DND-41 (cell line): ENCODE results near the gene ATP23.

ENCODE experiments used
- ATAC-seq: fragments of 200-7000 bp; cut with Tn5 transposase; 3 replicates; pipeline ENCODE4 v1.9.1; 2021; ENCODE audit warnings: low read depth; ENCODE audit not compliant: insufficient read depth
- DNase-seq: peaks from one replicate; pipeline ENCODE4 v3.0.0-alpha.2; 2020
- H2AFZ ChIP-seq: 2 replicates; pipeline ENCODE4 v1.6.0; 2012; ENCODE audit warnings: low read depth, low read length
- H3K27ac ChIP-seq: 2 replicates; pipeline ENCODE4 v1.5.1; 2012; ENCODE audit warnings: low read length, inconsistent platforms
- H3K27me3 ChIP-seq: fragments of 200-600 bp; sonication (generic); 2 replicates; pipeline ENCODE4 v1.6.0; 2012; ENCODE audit warnings: low read length, mild to moderate bottlenecking, inconsistent platforms; ENCODE audit not compliant: insufficient read depth, poor library complexity
- H3K36me3 ChIP-seq: 2 replicates; pipeline ENCODE4 v1.5.1; 2012; ENCODE audit warnings: low read length, inconsistent platforms; ENCODE audit not compliant: insufficient read depth
- H3K4me1 ChIP-seq: 2 replicates; pipeline ENCODE4 v1.5.1; 2012; ENCODE audit warnings: mild to moderate bottlenecking, low read length; ENCODE audit not compliant: insufficient read depth
- H3K4me2 ChIP-seq: 2 replicates; pipeline ENCODE4 v1.6.0; 2012; ENCODE audit warnings: mild to moderate bottlenecking, moderate library complexity, low read length, inconsistent platforms; ENCODE audit not compliant: insufficient read depth
- H3K4me3 ChIP-seq, 2 experiments: fragments of 200-600 bp in 1 of 2; shearing (Covaris generic) in 1 of 2; 2 replicates each; pipeline ENCODE4 v1.5.1; 2012 to 2016; ENCODE audit warnings: inconsistent platforms in 2 of 2, low read length in 2 of 2, mild to moderate bottlenecking in 2 of 2, low read depth in 1 of 2, moderate library complexity in 1 of 2
- H3K79me2 ChIP-seq: 2 replicates; pipeline ENCODE4 v1.6.0; 2012; ENCODE audit warnings: low read length, inconsistent platforms; ENCODE audit not compliant: insufficient read depth
- H3K9ac ChIP-seq: 2 replicates; pipeline ENCODE4 v1.6.0; 2012; ENCODE audit warnings: low read depth, mild to moderate bottlenecking, inconsistent platforms, low read length, moderate library complexity
- H3K9me3 ChIP-seq: 2 replicates; pipeline ENCODE4 v1.5.1; 2012; ENCODE audit warnings: low read length, moderate library complexity, mild to moderate bottlenecking, inconsistent platforms; ENCODE audit not compliant: insufficient read depth, severe bottlenecking
- H4K20me1 ChIP-seq: 2 replicates; pipeline ENCODE4 v1.6.0; 2012; ENCODE audit warnings: low read length; ENCODE audit not compliant: insufficient read depth
- EZH2 ChIP-seq: IDR thresholded peaks from 3 replicates; pipeline ENCODE4 v1.6.1; 2012; ENCODE audit warnings: borderline replicate concordance, low read depth, mild to moderate bottlenecking, moderate library complexity, low read length, inconsistent platforms; ENCODE audit not compliant: severe bottlenecking
- TF ChIP-seq, protein P1 (sequence below): IDR thresholded peaks from 2 replicates; pipeline ENCODE4 v1.5.1; 2012; ENCODE audit warnings: borderline replicate concordance, low read length, moderate library complexity, mild to moderate bottlenecking; ENCODE audit not compliant: poor library complexity, severe bottlenecking; ENCODE audit errors: extremely low read depth

The ATP23 gene, protein sequence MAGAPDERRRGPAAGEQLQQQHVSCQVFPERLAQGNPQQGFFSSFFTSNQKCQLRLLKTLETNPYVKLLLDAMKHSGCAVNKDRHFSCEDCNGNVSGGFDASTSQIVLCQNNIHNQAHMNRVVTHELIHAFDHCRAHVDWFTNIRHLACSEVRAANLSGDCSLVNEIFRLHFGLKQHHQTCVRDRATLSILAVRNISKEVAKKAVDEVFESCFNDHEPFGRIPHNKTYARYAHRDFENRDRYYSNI

DNA sequence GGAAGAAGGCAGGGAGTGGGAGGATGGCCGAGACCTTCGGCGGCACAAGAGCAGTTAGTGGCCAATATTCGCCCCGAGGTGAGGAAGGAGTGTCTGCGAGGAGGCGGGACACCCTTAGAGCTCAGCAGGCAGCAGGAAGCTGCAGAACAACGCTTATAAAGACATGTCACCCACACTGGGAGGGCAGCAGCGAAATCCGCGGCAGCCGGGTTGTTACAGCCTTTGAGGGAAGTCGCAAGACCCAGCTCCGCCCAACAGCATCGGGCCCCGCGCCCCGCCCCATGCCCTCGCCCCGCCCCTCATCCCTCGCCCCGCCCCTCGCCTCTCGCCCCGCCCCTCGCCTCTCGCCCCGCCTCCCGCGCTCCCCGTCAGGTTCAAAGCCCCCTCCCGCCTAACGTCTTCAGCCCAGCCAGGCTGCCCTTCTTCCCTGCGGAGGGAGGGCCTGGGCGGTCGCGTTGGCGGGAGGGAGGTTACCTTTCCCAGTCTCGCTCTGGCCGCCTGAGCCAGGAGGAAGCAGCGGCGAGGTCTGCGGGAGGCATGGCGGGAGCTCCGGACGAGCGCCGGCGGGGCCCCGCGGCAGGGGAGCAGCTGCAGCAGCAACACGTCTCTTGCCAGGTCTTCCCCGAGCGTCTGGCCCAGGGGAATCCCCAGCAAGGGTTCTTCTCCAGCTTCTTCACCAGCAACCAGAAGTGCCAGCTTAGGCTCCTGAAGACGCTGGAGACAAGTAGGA, at the start of gene ATP23:
TSS of gene ATP23 (plus strand) at position 403 of the 730 bp plus-strand sequence. CDS start at position 538, 135 bp downstream.
- Histone ChIP-seq H2AFZ (peak within 1 kb of the TSS; percentile 84), H4K20me1 (no peaks in the 10 kb centered on the region), H3K4me2 (peak within 1 kb of the TSS; percentile 96), H3K27me3 (no peaks in the 10 kb centered on the region), H3K4me1 (peaks cover 54% of the 10 kb centered on the region), H3K27ac (peak within 1 kb of the TSS; percentile 98), H3K9me3 (no peaks in the 10 kb centered on the region), H3K79me2 (peaks cover 18% of the 10 kb centered on the region), H3K9ac (peak within 1 kb of the TSS; percentile 71), H3K4me3 (peak within 1 kb of the TSS; percentile 65 to 88; a peak in 3 of 4 replicates), H3K36me3 (peaks cover 2% of the 10 kb centered on the region; the same call in 1 of the 2 replicates)
- no peak for TF ChIP-seq EZH2
- TF ChIP-seq, protein P1, sequence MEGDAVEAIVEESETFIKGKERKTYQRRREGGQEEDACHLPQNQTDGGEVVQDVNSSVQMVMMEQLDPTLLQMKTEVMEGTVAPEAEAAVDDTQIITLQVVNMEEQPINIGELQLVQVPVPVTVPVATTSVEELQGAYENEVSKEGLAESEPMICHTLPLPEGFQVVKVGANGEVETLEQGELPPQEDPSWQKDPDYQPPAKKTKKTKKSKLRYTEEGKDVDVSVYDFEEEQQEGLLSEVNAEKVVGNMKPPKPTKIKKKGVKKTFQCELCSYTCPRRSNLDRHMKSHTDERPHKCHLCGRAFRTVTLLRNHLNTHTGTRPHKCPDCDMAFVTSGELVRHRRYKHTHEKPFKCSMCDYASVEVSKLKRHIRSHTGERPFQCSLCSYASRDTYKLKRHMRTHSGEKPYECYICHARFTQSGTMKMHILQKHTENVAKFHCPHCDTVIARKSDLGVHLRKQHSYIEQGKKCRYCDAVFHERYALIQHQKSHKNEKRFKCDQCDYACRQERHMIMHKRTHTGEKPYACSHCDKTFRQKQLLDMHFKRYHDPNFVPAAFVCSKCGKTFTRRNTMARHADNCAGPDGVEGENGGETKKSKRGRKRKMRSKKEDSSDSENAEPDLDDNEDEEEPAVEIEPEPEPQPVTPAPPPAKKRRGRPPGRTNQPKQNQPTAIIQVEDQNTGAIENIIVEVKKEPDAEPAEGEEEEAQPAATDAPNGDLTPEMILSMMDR = no peak
- ATAC-seq (peak; percentile 90), DNase-seq (peak; percentile 92)

DNA sequence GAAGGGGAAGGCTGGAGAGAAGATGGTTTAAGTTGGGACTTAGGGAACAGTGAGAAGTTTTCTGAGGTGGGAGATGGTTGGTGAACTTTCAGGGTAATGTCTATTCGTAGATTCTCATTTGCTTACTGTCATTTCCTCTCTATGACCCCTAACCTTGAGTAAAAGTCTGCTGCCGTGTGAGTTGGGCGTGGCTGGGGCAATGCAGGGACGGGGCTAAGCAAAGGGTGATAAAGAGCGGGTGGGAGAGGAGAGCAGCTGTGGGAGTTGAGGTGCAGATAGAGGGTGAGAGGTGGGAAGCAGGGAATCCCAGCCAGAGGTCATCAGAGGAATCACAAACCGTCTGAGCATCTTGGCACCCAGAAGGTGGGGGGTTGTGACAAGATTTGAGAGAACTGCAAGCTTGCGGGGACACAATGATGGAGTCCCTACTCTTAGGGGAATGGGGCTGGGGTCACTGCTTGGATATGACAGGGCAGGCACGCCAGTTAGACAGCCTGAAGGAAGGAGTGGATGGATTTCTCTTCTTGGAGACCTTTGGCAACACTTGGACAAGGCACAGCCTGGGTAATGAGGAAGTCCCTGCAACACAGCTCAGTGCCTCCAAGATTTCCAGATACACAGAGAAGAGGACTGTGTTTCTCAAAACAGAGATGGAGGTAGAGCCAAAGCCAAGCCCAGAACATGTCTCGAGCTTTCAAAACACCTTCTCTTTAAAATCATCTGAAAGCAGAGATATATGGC, 49.0 kb upstream of the ATP23 start:
- TF ChIP-seq EZH2 = no peak
- TF ChIP-seq, protein P1 = no peak
- Histone ChIP-seq H3K27me3 (peaks cover 32% of the 10 kb centered on the region), H3K27ac (no peak overlapping the region), H3K9me3 (no peaks in the 10 kb centered on the region), H3K36me3 (no peaks in the 10 kb centered on the region), H3K4me3 (no peak overlapping the region), H3K79me2 (no peaks in the 10 kb centered on the region), H3K4me2 (no peak overlapping the region), H3K9ac (no peak overlapping the region), H3K4me1 (no peaks in the 10 kb centered on the region; the same call in 1 of the 2 replicates), H2AFZ (no peak overlapping the region), H4K20me1 (no peaks in the 10 kb centered on the region)
- DNase-seq (no peak), ATAC-seq (no peak)

DNA sequence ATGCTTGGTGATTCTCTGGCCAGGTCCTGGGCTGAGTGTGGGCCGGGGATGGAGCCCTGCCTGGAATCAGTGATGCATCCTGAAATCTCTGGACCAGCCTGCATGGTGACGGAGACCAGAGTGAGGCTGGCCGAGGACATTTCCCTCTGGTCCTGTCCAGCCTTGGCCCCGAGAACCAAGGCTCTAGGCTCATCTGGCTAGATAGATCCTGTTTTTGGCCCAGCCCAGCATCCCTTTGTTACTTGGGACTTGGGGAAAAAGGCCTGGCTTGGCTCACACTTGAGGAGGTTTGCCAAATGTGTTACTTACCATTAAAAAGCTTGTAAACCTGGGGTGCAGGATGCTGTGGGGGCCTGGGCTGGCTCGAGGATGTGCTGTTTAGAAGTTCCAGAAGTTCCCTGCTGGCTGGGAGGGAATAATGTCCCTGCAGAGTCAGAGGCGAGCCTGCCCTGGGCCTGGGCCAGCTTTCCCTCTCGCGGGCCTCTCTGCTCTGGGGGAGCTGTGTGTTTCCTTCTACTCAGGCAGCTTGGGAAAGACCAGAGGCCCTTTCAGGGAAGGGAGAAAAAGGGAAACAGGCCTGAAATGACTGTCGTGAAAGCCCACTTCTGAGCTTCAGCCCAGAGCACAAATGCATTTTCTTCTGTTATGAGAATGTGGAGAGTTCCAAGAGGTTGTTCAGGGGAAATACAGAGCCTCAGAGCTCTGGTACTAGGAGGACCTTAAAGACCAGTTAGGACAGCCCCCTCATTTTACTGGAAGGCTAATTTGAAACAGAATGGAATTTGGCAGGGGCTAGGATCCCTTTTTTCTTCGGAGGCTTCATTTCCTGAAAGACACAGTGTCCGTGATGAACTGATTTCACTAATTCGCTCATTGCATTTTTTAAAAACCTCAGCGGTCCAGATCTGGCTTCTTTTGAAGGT, 47.7 kb upstream of the ATP23 start:
- Histone ChIP-seq H3K4me3 (no peak overlapping the region), H3K9ac (no peak overlapping the region), H3K79me2 (no peaks in the 10 kb centered on the region), H3K27me3 (peaks cover 30% of the 10 kb centered on the region), H2AFZ (no peak overlapping the region), H3K27ac (no peak overlapping the region), H4K20me1 (no peaks in the 10 kb centered on the region), H3K4me1 (peaks cover 7% of the 10 kb centered on the region), H3K4me2 (no peak overlapping the region), H3K36me3 (no peaks in the 10 kb centered on the region), H3K9me3 (no peaks in the 10 kb centered on the region)
- no peak for TF ChIP-seq EZH2
- TF ChIP-seq, protein P1 = no peak
- no peak for DNase-seq
- ATAC-seq = no peak
